ENCODE measurements around the gene ITSN2. TPM values are rescaled to one million over a fixed set of nuclear protein-coding genes. Genes with fewer than 3 reads are reported as not detected.

The ITSN2 gene
- total RNA-seq, 2 donors from 2014 or later: 38.2 to 38.5 TPM

DNA sequence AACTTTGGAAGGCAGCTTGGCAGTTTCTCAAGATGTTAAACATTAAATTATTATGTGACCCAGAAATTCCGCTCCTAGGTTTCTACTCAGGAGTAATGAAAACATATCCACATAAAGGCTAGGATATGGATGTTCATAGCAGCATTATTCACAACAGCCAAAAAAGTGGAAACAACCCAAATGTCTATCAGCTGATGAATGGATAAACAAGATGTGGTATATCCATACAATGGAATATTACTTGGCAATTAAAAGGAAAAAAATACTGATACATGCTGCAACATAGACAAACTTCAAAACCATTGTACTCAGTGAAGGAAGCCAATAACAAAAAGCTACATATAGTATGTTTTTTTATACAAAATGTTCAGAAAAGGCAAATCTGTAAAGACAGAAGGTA lies 197.8 kb downstream of the ITSN2 start:
- Histone ChIP-seq H3K36me3 (no peaks in the 10 kb centered on the region), H3K4me1 (no peaks in the 10 kb centered on the region), H3K27ac (no peak overlapping the region), H3K27me3 (no peaks in the 10 kb centered on the region), H3K9ac (ENCODE audit: low read depth in 2 of 2, low read length in 2 of 2) (no peak overlapping the region), H3K9me3 (no peaks in the 10 kb centered on the region), H3K4me3 (no peak overlapping the region)
- intact Hi-C loops (cut with DNase I): loop anchor here (5.0 to 10.0 kb wide), 2 partner anchors 140 to 338 kb away; no protein-coding TSS in a partner anchor
- DNase-seq: no peak
- TF ChIP-seq, protein P1, sequence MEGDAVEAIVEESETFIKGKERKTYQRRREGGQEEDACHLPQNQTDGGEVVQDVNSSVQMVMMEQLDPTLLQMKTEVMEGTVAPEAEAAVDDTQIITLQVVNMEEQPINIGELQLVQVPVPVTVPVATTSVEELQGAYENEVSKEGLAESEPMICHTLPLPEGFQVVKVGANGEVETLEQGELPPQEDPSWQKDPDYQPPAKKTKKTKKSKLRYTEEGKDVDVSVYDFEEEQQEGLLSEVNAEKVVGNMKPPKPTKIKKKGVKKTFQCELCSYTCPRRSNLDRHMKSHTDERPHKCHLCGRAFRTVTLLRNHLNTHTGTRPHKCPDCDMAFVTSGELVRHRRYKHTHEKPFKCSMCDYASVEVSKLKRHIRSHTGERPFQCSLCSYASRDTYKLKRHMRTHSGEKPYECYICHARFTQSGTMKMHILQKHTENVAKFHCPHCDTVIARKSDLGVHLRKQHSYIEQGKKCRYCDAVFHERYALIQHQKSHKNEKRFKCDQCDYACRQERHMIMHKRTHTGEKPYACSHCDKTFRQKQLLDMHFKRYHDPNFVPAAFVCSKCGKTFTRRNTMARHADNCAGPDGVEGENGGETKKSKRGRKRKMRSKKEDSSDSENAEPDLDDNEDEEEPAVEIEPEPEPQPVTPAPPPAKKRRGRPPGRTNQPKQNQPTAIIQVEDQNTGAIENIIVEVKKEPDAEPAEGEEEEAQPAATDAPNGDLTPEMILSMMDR (IDR thresholded peaks at IDR 0.05): no peak

- no peak for DNase-seq
- TF ChIP-seq, protein P1 (IDR thresholded peaks at IDR 0.05): no peak
- Histone ChIP-seq H3K4me1 (no peaks in the 10 kb centered on the region), H3K36me3 (no peaks in the 10 kb centered on the region), H3K27ac (no peak overlapping the region), H3K9ac (ENCODE audit: low read depth in 2 of 2, low read length in 2 of 2) (no peak overlapping the region), H3K27me3 (no peaks in the 10 kb centered on the region), H3K9me3 (no peaks in the 10 kb centered on the region), H3K4me3 (no peak overlapping the region)
- intact Hi-C loops (cut with DNase I): loop anchor here (5.0 to 10.0 kb wide), 2 partner anchors 138 to 336 kb away; no protein-coding TSS in a partner anchor
Measured at GRCh38 chr2:24160761-24161160, 199.6 kb downstream of the ITSN2 start.

DNA sequence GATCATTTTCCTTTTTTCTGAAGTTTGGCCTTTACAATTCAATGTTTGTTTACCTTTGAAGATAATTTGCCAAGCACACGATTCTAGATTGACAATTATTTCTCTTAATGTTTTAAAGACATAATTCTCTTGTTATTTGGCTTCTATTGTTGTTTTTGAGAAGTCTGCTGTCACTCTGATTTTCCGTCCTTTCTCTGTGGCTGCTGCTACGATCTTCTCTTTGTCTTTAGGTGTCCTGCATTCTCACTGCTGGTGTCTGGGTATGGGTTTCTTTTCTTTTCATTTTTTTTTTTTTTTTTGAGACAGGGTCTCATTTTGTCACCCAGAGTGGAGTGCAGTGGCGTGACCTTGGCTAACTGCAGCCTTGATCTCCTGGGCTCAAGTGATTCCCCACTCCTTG lies 200.6 kb downstream of the ITSN2 start:
- no peak overlapping the region for H3K27ac ChIP-seq
- intact Hi-C loops (cut with DNase I): loop anchor here (5.0 to 10.0 kb wide), 2 partner anchors 137 to 335 kb away; no protein-coding TSS in a partner anchor
- no peak overlapping the region for H3K9ac ChIP-seq (ENCODE audit: low read depth in 2 of 2, low read length in 2 of 2)
- no peak for DNase-seq
- TF ChIP-seq, protein P1 (IDR thresholded peaks at IDR 0.05): no peak
- no peaks in the 10 kb centered on the region for H3K27me3 ChIP-seq
- H3K9me3 ChIP-seq: no peaks in the 10 kb centered on the region
- no peaks in the 10 kb centered on the region for H3K36me3 ChIP-seq
- H3K4me1 ChIP-seq: no peaks in the 10 kb centered on the region
- H3K4me3 ChIP-seq: no peak overlapping the region

- no peaks in the 10 kb centered on the region for H3K27me3 ChIP-seq
- H3K9ac ChIP-seq (ENCODE audit: low read depth in 2 of 2, low read length in 2 of 2): no peak overlapping the region
- no peaks in the 10 kb centered on the region for H3K36me3 ChIP-seq
- H3K27ac ChIP-seq: no peak overlapping the region
- intact Hi-C loops (cut with DNase I): no loop called here
- no peak overlapping the region for H3K4me3 ChIP-seq
- DNase-seq: no peak
- TF ChIP-seq, protein P1 (IDR thresholded peaks at IDR 0.05): no peak
- no peaks in the 10 kb centered on the region for H3K9me3 ChIP-seq
- H3K4me1 ChIP-seq: no peaks in the 10 kb centered on the region
Measured at GRCh38 chr2:24158131-24158530, 202.2 kb downstream of the ITSN2 start.

DNA sequence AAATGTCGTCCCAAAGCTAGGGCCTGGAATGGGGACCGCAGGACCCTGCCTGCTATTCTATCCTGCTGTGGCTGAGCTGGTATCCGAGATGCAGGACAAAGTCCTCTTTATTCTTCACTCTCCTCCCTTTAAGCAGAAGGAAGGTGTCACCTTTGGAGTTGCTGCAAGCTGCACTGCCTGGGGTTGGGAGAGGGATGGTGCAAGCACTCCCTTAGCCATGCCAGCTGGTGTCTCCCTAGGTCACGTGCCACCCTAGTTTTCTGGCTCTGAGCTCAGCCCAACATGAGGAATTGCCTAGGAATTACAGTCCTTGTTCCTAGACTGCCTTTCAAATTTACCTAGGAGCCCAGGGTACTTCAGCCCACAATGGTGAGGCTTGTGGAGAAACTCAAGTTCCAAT lies 206.9 kb downstream of the ITSN2 start:
- H3K9ac ChIP-seq (ENCODE audit: low read depth in 2 of 2, low read length in 2 of 2): no peak overlapping the region
- no peaks in the 10 kb centered on the region for H3K9me3 ChIP-seq
- no peaks in the 10 kb centered on the region for H3K4me1 ChIP-seq
- DNase-seq: no peak
- H3K36me3 ChIP-seq: no peaks in the 10 kb centered on the region
- no peak overlapping the region for H3K27ac ChIP-seq
- intact Hi-C loops (cut with DNase I): no loop called here
- H3K4me3 ChIP-seq: no peak overlapping the region
- TF ChIP-seq, protein P1 (IDR thresholded peaks at IDR 0.05): no peak
- H3K27me3 ChIP-seq: no peaks in the 10 kb centered on the region

Other genes starting within 250 kb of the ITSN2 start
- gene PFN4, start 237.2 kb downstream of the ITSN2 start, total RNA-seq: under 1 TPM in 1 of 2 donors, not detected in 1; 0.27 TPM
- 1 to 10 TPM; 4.4 to 6.2 TPM for gene FAM228B, start 237.1 kb downstream of the ITSN2 start, total RNA-seq
- not detected for gene FAM228A, start 185.5 kb downstream of the ITSN2 start, total RNA-seq
- gene NCOA1, start 130.7 kb upstream of the ITSN2 start, total RNA-seq: 10 to 100 TPM; 24.8 to 35.2 TPM

Data from colonic mucosa (tissue), 4 donors.